ENCODE measurements around the gene ELK4. TPM values are rescaled to one million over a fixed set of nuclear protein-coding genes. Genes with fewer than 3 reads are reported as not detected.

ELK4 gene
- polyA plus RNA-seq, 1 of the 3 experiments (the other 2 are of a cell fraction): 2.6 TPM

DNA sequence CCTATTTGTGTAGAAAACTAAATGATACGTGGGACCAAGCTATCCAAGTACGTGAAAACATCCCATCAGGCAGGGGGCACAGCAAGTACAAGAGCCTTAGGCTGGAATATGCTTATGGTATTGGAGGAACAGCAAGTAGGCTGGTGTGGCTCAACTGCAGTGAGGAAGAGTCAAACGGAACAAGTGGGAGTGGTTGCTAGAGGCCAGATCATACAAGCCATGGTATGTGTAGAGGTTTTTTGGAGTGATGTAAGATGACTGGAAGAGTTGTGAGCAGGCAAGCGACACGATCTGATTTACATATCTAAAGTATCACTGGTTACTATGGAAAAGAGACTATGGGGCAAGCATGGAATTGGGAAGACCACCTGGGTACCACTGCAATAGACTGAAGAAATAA is 27.8 kb downstream of the ELK4 start (continued):
- TF ChIP-seq, protein P1, sequence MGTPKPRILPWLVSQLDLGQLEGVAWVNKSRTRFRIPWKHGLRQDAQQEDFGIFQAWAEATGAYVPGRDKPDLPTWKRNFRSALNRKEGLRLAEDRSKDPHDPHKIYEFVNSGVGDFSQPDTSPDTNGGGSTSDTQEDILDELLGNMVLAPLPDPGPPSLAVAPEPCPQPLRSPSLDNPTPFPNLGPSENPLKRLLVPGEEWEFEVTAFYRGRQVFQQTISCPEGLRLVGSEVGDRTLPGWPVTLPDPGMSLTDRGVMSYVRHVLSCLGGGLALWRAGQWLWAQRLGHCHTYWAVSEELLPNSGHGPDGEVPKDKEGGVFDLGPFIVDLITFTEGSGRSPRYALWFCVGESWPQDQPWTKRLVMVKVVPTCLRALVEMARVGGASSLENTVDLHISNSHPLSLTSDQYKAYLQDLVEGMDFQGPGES (IDR thresholded peaks at IDR 0.05; ENCODE audit: low read depth, low read length): no peak
- TF ChIP-seq YY1 (IDR thresholded peaks at IDR 0.05; ENCODE audit: low read depth): no peak

GRCh38 chr1:205601205-205601604 is 30.6 kb downstream of the ELK4 start:
- H3K79me2 ChIP-seq (ENCODE audit: insufficient read depth): no peaks in the 10 kb centered on the region; the same call in 1 of the 2 replicates
- H3K27ac ChIP-seq (ENCODE audit: low read depth in 2 of 2, low read length in 1 of 2): peak overlapping the region in 1 of 2 experiments; percentile 91; a peak in 1 of 4 replicates
- POLR2A ChIA-PET: interaction anchor here (1.1 kb wide), 1 partner anchor 29 kb away, joined by 4 read pairs; no protein-coding TSS in a partner anchor
- H3K9ac ChIP-seq: no peak overlapping the region
- no peaks in the 10 kb centered on the region for H3K9me2 ChIP-seq
- H4K20me1 ChIP-seq (ENCODE audit: insufficient read depth): no peaks in the 10 kb centered on the region; the same call in 1 of the 2 replicates
- no peak overlapping the region for H3K4me3 ChIP-seq (ENCODE audit: low read depth in 2 of 2, low read length in 1 of 2)
- H2AFZ ChIP-seq (ENCODE audit: low read depth): no peak overlapping the region
- H3K36me3 ChIP-seq (replicated peaks in 1 of 2; ENCODE audit: control insufficient read depth in 1 of 2, insufficient read depth in 2 of 2, low read length in 1 of 2): peaks cover 6 to 26% of the 10 kb centered on the region in 2 experiments
- no peaks in the 10 kb centered on the region for H3K27me3 ChIP-seq (ENCODE audit: insufficient read depth)
- WGBS (ENCODE audit: low lambda C conversion rate): 92% methylated on average over 4 of the region's 4 CpGs
- no peak for DNase-seq
- TF ChIP-seq, protein P1 (IDR thresholded peaks at IDR 0.05; ENCODE audit: low read depth, low read length): no peak
- TF ChIP-seq YY1 (IDR thresholded peaks at IDR 0.05; ENCODE audit: low read depth): no peak
- TF ChIP-seq, protein P2, sequence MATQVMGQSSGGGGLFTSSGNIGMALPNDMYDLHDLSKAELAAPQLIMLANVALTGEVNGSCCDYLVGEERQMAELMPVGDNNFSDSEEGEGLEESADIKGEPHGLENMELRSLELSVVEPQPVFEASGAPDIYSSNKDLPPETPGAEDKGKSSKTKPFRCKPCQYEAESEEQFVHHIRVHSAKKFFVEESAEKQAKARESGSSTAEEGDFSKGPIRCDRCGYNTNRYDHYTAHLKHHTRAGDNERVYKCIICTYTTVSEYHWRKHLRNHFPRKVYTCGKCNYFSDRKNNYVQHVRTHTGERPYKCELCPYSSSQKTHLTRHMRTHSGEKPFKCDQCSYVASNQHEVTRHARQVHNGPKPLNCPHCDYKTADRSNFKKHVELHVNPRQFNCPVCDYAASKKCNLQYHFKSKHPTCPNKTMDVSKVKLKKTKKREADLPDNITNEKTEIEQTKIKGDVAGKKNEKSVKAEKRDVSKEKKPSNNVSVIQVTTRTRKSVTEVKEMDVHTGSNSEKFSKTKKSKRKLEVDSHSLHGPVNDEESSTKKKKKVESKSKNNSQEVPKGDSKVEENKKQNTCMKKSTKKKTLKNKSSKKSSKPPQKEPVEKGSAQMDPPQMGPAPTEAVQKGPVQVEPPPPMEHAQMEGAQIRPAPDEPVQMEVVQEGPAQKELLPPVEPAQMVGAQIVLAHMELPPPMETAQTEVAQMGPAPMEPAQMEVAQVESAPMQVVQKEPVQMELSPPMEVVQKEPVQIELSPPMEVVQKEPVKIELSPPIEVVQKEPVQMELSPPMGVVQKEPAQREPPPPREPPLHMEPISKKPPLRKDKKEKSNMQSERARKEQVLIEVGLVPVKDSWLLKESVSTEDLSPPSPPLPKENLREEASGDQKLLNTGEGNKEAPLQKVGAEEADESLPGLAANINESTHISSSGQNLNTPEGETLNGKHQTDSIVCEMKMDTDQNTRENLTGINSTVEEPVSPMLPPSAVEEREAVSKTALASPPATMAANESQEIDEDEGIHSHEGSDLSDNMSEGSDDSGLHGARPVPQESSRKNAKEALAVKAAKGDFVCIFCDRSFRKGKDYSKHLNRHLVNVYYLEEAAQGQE (IDR thresholded peaks at IDR 0.05; ENCODE audit: low read depth, low read length): no peak
- TF ChIP-seq RFX5 (IDR thresholded peaks at IDR 0.05; ENCODE audit: low read length): no peak
- no peak for TF ChIP-seq GABPA (IDR thresholded peaks at IDR 0.05; ENCODE audit: low read depth)
- TF ChIP-seq EZH2phosphoT487 (IDR thresholded peaks at IDR 0.05; ENCODE audit: borderline replicate concordance, low read depth): no peak
- no peak for TF ChIP-seq POLR2AphosphoS5 (IDR thresholded peaks at IDR 0.05; ENCODE audit: low read depth, low read length)
- TF ChIP-seq RXRA (IDR thresholded peaks at IDR 0.05; ENCODE audit: borderline replicate concordance, low read depth): no peak
- peaks cover 34% of the 10 kb centered on the region for H3F3A ChIP-seq (replicated peaks; ENCODE audit: insufficient read depth)
- CTCF ChIA-PET: interaction anchor here (0.8 to 6.2 kb wide), 8 partner anchors 10 to 327 kb away, joined by 3 to 54 read pairs (median 4); partner anchors contain the start of gene ELK4
- no peak overlapping the region for H3K4me2 ChIP-seq
- no peaks in the 10 kb centered on the region for H3K9me3 ChIP-seq
- H3K4me1 ChIP-seq (ENCODE audit: control insufficient read depth in 1 of 2, insufficient read depth in 2 of 2, low read depth in 1 of 2, low read length in 1 of 2): peaks cover 15 to 27% of the 10 kb centered on the region in 2 experiments

Data from SK-N-SH (cell line).